HepG2 (cell line): Measurements from ENCODE around the gene GRK5. TPM values are rescaled to one million over a fixed set of nuclear protein-coding genes. Genes with fewer than 3 reads are reported as not detected.

Source experiments
- ARID3A ChIP-seq: IDR thresholded peaks from 2 replicates; pipeline ENCODE4 v1.6.1; 2012; ENCODE audit warnings: low read depth, low read length, improper control_type of control experiment
- ATF3 ChIP-seq: sonication (generic); formaldehyde crosslinking; IDR thresholded peaks from 2 replicates; pipeline ENCODE4 v1.4.0; 2020; ENCODE audit warnings: missing genetic modification reagents
- HMG20B ChIP-seq: conservative IDR thresholded peaks from 2 replicates; pipeline ENCODE4 v1.6.1; 2016; ENCODE audit warnings: missing genetic modification reagents, missing compliant biosample characterization
- HMGXB4 ChIP-seq, 2 experiments: sonication (generic) in 1 of 2; formaldehyde crosslinking in 1 of 2; IDR thresholded peaks; 2 replicates each; pipeline versions ENCODE4 v1.4.0 to v1.6.1; 2018 to 2020; ENCODE audit warnings: missing genetic modification reagents in 2 of 2, borderline replicate concordance in 1 of 2, low read depth in 1 of 2, mild to moderate bottlenecking in 1 of 2, missing biosample characterization in 1 of 2
- HOMEZ ChIP-seq: IDR thresholded peaks from 2 replicates; pipeline ENCODE4 v1.6.1; 2016; ENCODE audit warnings: low read depth
- HOXA5 ChIP-seq: sonication (generic); formaldehyde crosslinking; IDR thresholded peaks from 2 replicates; pipeline ENCODE4 v1.4.0; 2020; ENCODE audit warnings: missing genetic modification reagents
- JUNB ChIP-seq: sonication (generic); formaldehyde crosslinking; IDR thresholded peaks from 2 replicates; pipeline ENCODE4 v1.8.0; 2022; ENCODE audit warnings: missing genetic modification reagents, mild to moderate bottlenecking, borderline replicate concordance
- KAT2B ChIP-seq: fragments of 150-350 bp; IDR thresholded peaks from 2 replicates; pipeline ENCODE4 v1.6.1; 2014; ENCODE audit warnings: low read depth, low read length, borderline replicate concordance
- KDM5B ChIP-seq: sonication (generic); formaldehyde crosslinking; IDR thresholded peaks from 2 replicates; pipeline ENCODE4 v1.4.0; 2020; ENCODE audit warnings: missing genetic modification reagents, mild to moderate bottlenecking, borderline replicate concordance
- KLF13 ChIP-seq: sonication (generic); formaldehyde crosslinking; IDR thresholded peaks from 2 replicates; pipeline ENCODE4 v1.4.0; 2020; ENCODE audit warnings: mild to moderate bottlenecking, missing genetic modification reagents
- MATR3 ChIP-seq: sonication (generic); formaldehyde crosslinking; IDR thresholded peaks from 2 replicates; pipeline ENCODE4 v1.4.0; 2020; ENCODE audit warnings: missing genetic modification reagents
- MBNL3 ChIP-seq: fragments of 250-450 bp; sonication (Bioruptor Pico); conservative IDR thresholded peaks from 2 replicates; pipeline ENCODE4 v1.8.0; 2022; ENCODE audit warnings: mild to moderate bottlenecking, inconsistent platforms
- MTF2 ChIP-seq: sonication (generic); formaldehyde crosslinking; IDR thresholded peaks from 2 replicates; pipeline ENCODE4 v1.5.0; 2020; ENCODE audit warnings: missing genetic modification reagents, borderline replicate concordance
- NKX3-1 ChIP-seq: sonication (generic); formaldehyde crosslinking; IDR thresholded peaks from 2 replicates; pipeline ENCODE4 v1.5.0; 2020; ENCODE audit warnings: missing genetic modification reagents
- PBX3 ChIP-seq: sonication (generic); formaldehyde crosslinking; IDR thresholded peaks from 2 replicates; pipeline ENCODE4 v1.8.1; 2023; ENCODE audit warnings: missing genetic modification reagents, inconsistent platforms, borderline replicate concordance
- POGZ ChIP-seq: sonication (generic); formaldehyde crosslinking; IDR thresholded peaks from 2 replicates; pipeline ENCODE4 v1.4.0; 2020; ENCODE audit warnings: mild to moderate bottlenecking, missing genetic modification reagents
- POLR2AphosphoS2 ChIP-seq: IDR thresholded peaks from 2 replicates; pipeline ENCODE4 v1.6.1; 2011; ENCODE audit warnings: low read depth, low read length, improper control_type of control experiment
- RARG ChIP-seq: sonication (generic); formaldehyde crosslinking; IDR thresholded peaks from 2 replicates; pipeline ENCODE4 v1.4.0; 2020; ENCODE audit warnings: low read depth, mild to moderate bottlenecking, missing genetic modification reagents
- SP1 ChIP-seq, 2 experiments: fragments of 450-650 bp in 1 of 2; sonication (generic) in 1 of 2; formaldehyde crosslinking in 1 of 2; IDR thresholded peaks; 2 replicates each; pipeline versions ENCODE4 v1.4.0 to v1.6.1; 2016 to 2020; ENCODE audit warnings: missing genetic modification reagents in 1 of 2
- SSRP1 ChIP-seq: IDR thresholded peaks from 2 replicates; pipeline ENCODE4 v1.6.1; 2016; ENCODE audit warnings: control low read depth
- TBX2 ChIP-seq: sonication (generic); formaldehyde crosslinking; IDR thresholded peaks from 2 replicates; pipeline ENCODE4 v1.5.0; 2020; ENCODE audit warnings: missing genetic modification reagents, mild to moderate bottlenecking, borderline replicate concordance
- YY1 ChIP-seq: IDR thresholded peaks from 2 replicates; pipeline ENCODE4 v1.6.1; 2011; ENCODE audit warnings: low read length, low read depth, moderate library complexity, mild to moderate bottlenecking; ENCODE audit not compliant: insufficient read depth, insufficient replicate concordance
- ZNF776 ChIP-seq: sonication (generic); formaldehyde crosslinking; IDR thresholded peaks from 2 replicates; pipeline ENCODE4 v1.4.0; 2020; ENCODE audit warnings: mild to moderate bottlenecking, missing genetic modification reagents
- ZNF891 ChIP-seq: sonication (generic); formaldehyde crosslinking; IDR thresholded peaks from 2 replicates; pipeline ENCODE4 v1.5.0; 2020; ENCODE audit warnings: mild to moderate bottlenecking, missing genetic modification reagents
- polyA plus RNA-seq, 8 experiments: library from polyadenylated mRNA; depleted of rRNA in 3 of 8; stranded (reverse) in 7 of 8; unstranded in 1 of 8; fragments of >200 nt; fragmentation: Illumina TruSeq in 4 of 8; extraction: Trizol in 4 of 8; gene quantifications; 2 replicates each; pipeline versions ENCODE4 v1.2.1 to v1.2.3, GENCODE V29; 2011 to 2016; ENCODE audit warnings: low read depth in 4 of 8, missing spikeins in 1 of 8, mixed read lengths in 1 of 8; ENCODE audit not compliant: insufficient read depth in 1 of 8
- total RNA-seq, 5 experiments: library from RNA; depleted of rRNA; stranded (reverse); fragments of >200 nt; fragmentation: Illumina TruSeq; extraction: Trizol; gene quantifications; 2 replicates each; pipeline ENCODE4 v1.2.3, GENCODE V29; 2016; ENCODE audit warnings: low read depth in 1 of 5

Gene GRK5
- total and polyA plus RNA-seq, 2 of the 13 experiments (the other 11 are each of a cell fraction or from before 2014, with no cell fraction given) = 10.4 to 12.6 TPM

- TF ChIP-seq ATF3 (CRISPR knock-in tag) (no peak), HMG20B (CRISPR knock-in tag) (no peak), RARG (CRISPR knock-in tag) (no peak), MTF2 (CRISPR knock-in tag) (no peak), SSRP1 (CRISPR knock-in tag) (no peak), YY1 (no peak), MATR3 (no peak), POGZ (CRISPR knock-in tag) (no peak), HOMEZ (CRISPR knock-in tag) (no peak), SP1 (IDR thresholded peaks at IDR 0.05) (no peak), SP1 (CRISPR knock-in tag; IDR thresholded peaks at IDR 0.05) (0 out of 2 replicates have a peak, but pooled peaks have one; percentile 44), ZNF891 (CRISPR knock-in tag) (no peak), HOXA5 (CRISPR knock-in tag) (0 out of 2 replicates have a peak, but pooled peaks have one; percentile 50), KAT2B (no peak), PBX3 (CRISPR knock-in tag) (no peak), ZNF776 (CRISPR knock-in tag) (no peak), ARID3A (no peak), TBX2 (no peak), MBNL3 (CRISPR knock-in tag) (no peak), POLR2AphosphoS2 (no peak), KLF13 (CRISPR knock-in tag) (no peak), HMGXB4 (CRISPR knock-in tag; IDR thresholded peaks at IDR 0.05; ENCODE audit: borderline replicate concordance in 1 of 2, low read depth in 1 of 2) (0 out of 4 replicates have a peak, but pooled peaks have one; percentile 41 to 53), KDM5B (CRISPR knock-in tag) (peak; percentile 41; the same call in 1 of the 2 replicates), JUNB (CRISPR knock-in tag) (no peak), NKX3-1 (CRISPR knock-in tag) (peak; percentile 29; the same call in 1 of the 2 replicates)
These were observed 63.5 kb downstream of the GRK5 start (continued) for GRCh38 chr10:119270762-119271366.
